HUDEP-2 (cell line): ENCODE data around the gene HDGFL2.

ENCODE experiments used
- DNase-seq, 76 experiments: peaks; one replicate each; lab custom pipeline; 2025; ENCODE audit not compliant: unreplicated experiment in 76 of 76; lab: John Stamatoyannopoulos, UW

The HDGFL2 gene

GRCh38 chr19:4550018-4550417, 77.9 kb downstream of the HDGFL2 start:
- DNase-seq, result no peak

DNA sequence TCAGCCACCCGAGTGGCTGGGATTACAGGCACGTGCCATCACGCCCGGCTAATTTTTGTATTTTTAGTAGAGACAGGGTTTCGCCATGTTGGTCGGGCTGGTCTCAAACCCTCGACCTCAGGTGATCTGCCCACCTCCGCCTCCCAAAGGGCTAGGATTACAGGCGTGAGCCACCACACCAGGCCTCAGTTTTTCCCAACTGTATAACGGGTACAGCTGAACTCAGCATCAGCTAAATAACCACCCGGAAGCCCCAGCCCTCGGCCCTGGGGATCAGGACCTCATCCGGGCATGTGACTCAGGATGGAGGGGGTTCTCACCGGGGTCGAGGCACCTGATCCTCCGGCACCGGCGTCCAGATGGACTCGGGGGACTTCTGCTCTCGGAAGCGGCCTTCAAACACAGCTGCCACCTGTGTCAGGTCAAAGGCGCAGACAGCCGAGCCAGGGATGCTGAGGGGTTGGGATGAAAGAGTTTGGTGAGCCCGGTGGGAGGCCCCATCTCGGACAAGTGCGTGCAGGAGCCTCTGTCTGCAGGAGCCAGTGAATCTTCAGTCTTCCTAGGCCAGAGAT, 78.5 kb downstream of the HDGFL2 start:
- DNase-seq, result no peak
